ENCODE results near the gene MILR1. TPM values are rescaled to one million over a fixed set of nuclear protein-coding genes. Genes with fewer than 3 reads are reported as not detected.

The MILR1 gene
- total RNA-seq, 1 experiment from 2014 or later, result not detected

- no peak for TF ChIP-seq ZNF423 (CRISPR knock-in tag; IDR thresholded peaks at IDR 0.05)
- no peak for TF ChIP-seq ETV6 (CRISPR knock-in tag; IDR thresholded peaks at IDR 0.05)
- TF ChIP-seq, protein P1, sequence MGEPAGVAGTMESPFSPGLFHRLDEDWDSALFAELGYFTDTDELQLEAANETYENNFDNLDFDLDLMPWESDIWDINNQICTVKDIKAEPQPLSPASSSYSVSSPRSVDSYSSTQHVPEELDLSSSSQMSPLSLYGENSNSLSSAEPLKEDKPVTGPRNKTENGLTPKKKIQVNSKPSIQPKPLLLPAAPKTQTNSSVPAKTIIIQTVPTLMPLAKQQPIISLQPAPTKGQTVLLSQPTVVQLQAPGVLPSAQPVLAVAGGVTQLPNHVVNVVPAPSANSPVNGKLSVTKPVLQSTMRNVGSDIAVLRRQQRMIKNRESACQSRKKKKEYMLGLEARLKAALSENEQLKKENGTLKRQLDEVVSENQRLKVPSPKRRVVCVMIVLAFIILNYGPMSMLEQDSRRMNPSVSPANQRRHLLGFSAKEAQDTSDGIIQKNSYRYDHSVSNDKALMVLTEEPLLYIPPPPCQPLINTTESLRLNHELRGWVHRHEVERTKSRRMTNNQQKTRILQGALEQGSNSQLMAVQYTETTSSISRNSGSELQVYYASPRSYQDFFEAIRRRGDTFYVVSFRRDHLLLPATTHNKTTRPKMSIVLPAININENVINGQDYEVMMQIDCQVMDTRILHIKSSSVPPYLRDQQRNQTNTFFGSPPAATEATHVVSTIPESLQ (CRISPR knock-in tag; IDR thresholded peaks at IDR 0.05), result no peak
- no peak for TF ChIP-seq GRHL2 (CRISPR knock-in tag; IDR thresholded peaks at IDR 0.05; ENCODE audit: insufficient replicate concordance, severe bottlenecking)
- TF ChIP-seq MXD4 (CRISPR knock-in tag; IDR thresholded peaks at IDR 0.05; ENCODE audit: borderline replicate concordance), result no peak
- TF ChIP-seq KAT7 (CRISPR knock-in tag; IDR thresholded peaks at IDR 0.05; ENCODE audit: borderline replicate concordance), result no peak
- no peak for TF ChIP-seq IRF2 (CRISPR knock-in tag; IDR thresholded peaks at IDR 0.05; ENCODE audit: borderline replicate concordance, low read depth)
- no peak for TF ChIP-seq NR1H2 (CRISPR knock-in tag; IDR thresholded peaks at IDR 0.05)
- TF ChIP-seq, protein P2, sequence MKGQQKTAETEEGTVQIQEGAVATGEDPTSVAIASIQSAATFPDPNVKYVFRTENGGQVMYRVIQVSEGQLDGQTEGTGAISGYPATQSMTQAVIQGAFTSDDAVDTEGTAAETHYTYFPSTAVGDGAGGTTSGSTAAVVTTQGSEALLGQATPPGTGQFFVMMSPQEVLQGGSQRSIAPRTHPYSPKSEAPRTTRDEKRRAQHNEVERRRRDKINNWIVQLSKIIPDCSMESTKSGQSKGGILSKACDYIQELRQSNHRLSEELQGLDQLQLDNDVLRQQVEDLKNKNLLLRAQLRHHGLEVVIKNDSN (CRISPR knock-in tag; IDR thresholded peaks at IDR 0.05), result no peak
- TF ChIP-seq ZNF512 (CRISPR knock-in tag; IDR thresholded peaks at IDR 0.05; ENCODE audit: borderline replicate concordance), result no peak
- no peak for TF ChIP-seq NFYB (CRISPR knock-in tag; conservative IDR thresholded peaks at IDR 0.05; ENCODE audit: low read depth)
- TF ChIP-seq, protein P3, sequence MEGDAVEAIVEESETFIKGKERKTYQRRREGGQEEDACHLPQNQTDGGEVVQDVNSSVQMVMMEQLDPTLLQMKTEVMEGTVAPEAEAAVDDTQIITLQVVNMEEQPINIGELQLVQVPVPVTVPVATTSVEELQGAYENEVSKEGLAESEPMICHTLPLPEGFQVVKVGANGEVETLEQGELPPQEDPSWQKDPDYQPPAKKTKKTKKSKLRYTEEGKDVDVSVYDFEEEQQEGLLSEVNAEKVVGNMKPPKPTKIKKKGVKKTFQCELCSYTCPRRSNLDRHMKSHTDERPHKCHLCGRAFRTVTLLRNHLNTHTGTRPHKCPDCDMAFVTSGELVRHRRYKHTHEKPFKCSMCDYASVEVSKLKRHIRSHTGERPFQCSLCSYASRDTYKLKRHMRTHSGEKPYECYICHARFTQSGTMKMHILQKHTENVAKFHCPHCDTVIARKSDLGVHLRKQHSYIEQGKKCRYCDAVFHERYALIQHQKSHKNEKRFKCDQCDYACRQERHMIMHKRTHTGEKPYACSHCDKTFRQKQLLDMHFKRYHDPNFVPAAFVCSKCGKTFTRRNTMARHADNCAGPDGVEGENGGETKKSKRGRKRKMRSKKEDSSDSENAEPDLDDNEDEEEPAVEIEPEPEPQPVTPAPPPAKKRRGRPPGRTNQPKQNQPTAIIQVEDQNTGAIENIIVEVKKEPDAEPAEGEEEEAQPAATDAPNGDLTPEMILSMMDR (IDR thresholded peaks at IDR 0.05), result no peak
- no peak for TF ChIP-seq FOXK1 (CRISPR knock-in tag; IDR thresholded peaks at IDR 0.05)
- TF ChIP-seq JUN (CRISPR knock-in tag; IDR thresholded peaks at IDR 0.05), result no peak
- no peak for TF ChIP-seq TEAD1 (CRISPR knock-in tag; IDR thresholded peaks at IDR 0.05)
- TF ChIP-seq HMGA2 (CRISPR knock-in tag; IDR thresholded peaks at IDR 0.05), result no peak
- TF ChIP-seq JAZF1 (CRISPR knock-in tag; IDR thresholded peaks at IDR 0.05), result no peak
- TF ChIP-seq TEAD4 (CRISPR knock-in tag; IDR thresholded peaks at IDR 0.05), result no peak
- Mint-ChIP-seq H3K4me3 (no peak overlapping the region), H3K27ac (no peak overlapping the region), H3K4me1 (peaks cover 9% of the 10 kb centered on the region), H3K36me3 (no peaks in the 10 kb centered on the region), H3K9me3 (peaks cover 6% of the 10 kb centered on the region; the same call in 1 of the 2 replicates), H3K27me3 (ENCODE audit: low read depth) (no peaks in the 10 kb centered on the region)
- POLR2A ChIA-PET, result no interaction called here
- ATAC-seq, result peak; percentile 27; the same call in 1 of the 2 replicates
- CTCF ChIA-PET, result interaction anchor here (1.0 to 1.8 kb wide), 2 partner anchors 13 to 124 kb away, joined by 5 read pairs; no protein-coding TSS in a partner anchor
- DNase-seq (ENCODE audit: low spot score), result peak; percentile 31
Observed at GRCh38 chr17:64406321-64407200, 42.4 kb upstream of the MILR1 start.
